Measurements from ENCODE around the gene PADI2.

DNA sequence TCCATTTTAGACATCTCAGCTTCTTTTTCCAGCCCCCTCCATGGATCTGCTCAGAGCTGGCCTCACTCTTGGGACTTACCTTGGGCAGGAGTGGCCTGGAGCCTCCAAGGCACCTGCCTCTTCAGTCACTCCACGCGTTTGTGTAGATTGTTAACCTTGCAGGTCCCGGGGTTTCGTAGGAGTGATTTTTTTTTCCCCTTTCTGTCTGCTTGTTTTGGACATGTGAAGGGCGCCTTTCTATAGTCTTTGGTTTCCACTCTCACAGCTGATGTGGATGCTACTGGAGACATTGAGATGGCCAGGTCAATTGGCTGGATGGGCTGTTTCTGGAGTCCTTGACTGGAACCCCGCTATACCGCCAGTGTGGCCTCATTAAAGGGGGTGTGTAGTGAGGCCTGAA is 63.5 kb downstream of the PADI2 start:
- TF ChIP-seq SUZ12 (IDR thresholded peaks at IDR 0.05) = no peak
- no peak for TF ChIP-seq BHLHE40 (IDR thresholded peaks at IDR 0.05; ENCODE audit: borderline replicate concordance)
- TF ChIP-seq SP1 (IDR thresholded peaks at IDR 0.05) = no peak
- TF ChIP-seq ZNF384 (IDR thresholded peaks at IDR 0.05) = no peak
- TF ChIP-seq TARDBP (IDR thresholded peaks at IDR 0.05) = no peak
- no peak for TF ChIP-seq LEF1 (IDR thresholded peaks at IDR 0.05; ENCODE audit: borderline replicate concordance)
- no peak for TF ChIP-seq ARNT (IDR thresholded peaks at IDR 0.05)
- no peak for TF ChIP-seq FOXA1 (IDR thresholded peaks at IDR 0.05)
- no peak for TF ChIP-seq FOXM1 (IDR thresholded peaks at IDR 0.05; ENCODE audit: borderline replicate concordance)
